GM12878 (cell line): Measurements from ENCODE around the gene SCGB1C2. TPM values are rescaled to one million over a fixed set of nuclear protein-coding genes. Genes with fewer than 3 reads are reported as not detected.

Source experiments
- ATAC-seq: fragments of 200-7000 bp; cut with Tn5 transposase; 3 replicates; pipeline ENCODE4 v1.9.1; 2020; ENCODE audit warnings: mild to moderate bottlenecking, moderate library complexity
- BruUV-seq: library from RNA; stranded (reverse); fragments of 400-500 nt; replicated peaks from 2 replicates; lab custom pipeline; 2021; lab: Mats Ljungman, UMichigan
- CTCF ChIA-PET: fragments of 300-600 bp; sonication (Branson Sonifier 250); formaldehyde crosslinking; extraction: SDS; loops from one replicate; lab custom pipeline; 2021; ENCODE audit warnings: inconsistent platforms; lab: Yijun Ruan, JAX
- POLR2A ChIA-PET: fragments of 350-600 bp; formaldehyde crosslinking; extraction: SDS; loops from one replicate; lab custom pipeline; 2021; ENCODE audit warnings: inconsistent platforms; lab: Charles Lee
- RAD21 ChIA-PET: fragments of 300-600 bp; sonication (Branson Sonifier 250); formaldehyde crosslinking; loops from one replicate; lab custom pipeline; 2023; ENCODE audit warnings: antibody characterized with exemption; ENCODE audit not compliant: unreplicated experiment; lab: Charles Lee
- SMC1A ChIA-PET: fragments of 300-600 bp; sonication (Branson Sonifier 250); formaldehyde crosslinking; loops from one replicate; lab custom pipeline; 2023; ENCODE audit not compliant: unreplicated experiment, uncharacterized antibody; lab: Charles Lee
- DNase-seq: peaks from one replicate; pipeline ENCODE4 v3.0.0-alpha.2; 2011; ENCODE audit warnings: low read depth, low spot score
- FAIRE-seq: peaks from 3 replicates; lab custom pipeline; 2011; peaks lifted over from hg19 to GRCh38; lab: Jason Lieb, UNC
- H2AFZ ChIP-seq: 2 replicates; pipeline ENCODE4 v1.6.0; 2011; ENCODE audit warnings: low read depth, low read length, control low read depth; ENCODE audit not compliant: control insufficient read depth
- H3K27ac ChIP-seq: 2 replicates; pipeline ENCODE4 v1.5.1; 2011; ENCODE audit warnings: control low read depth; ENCODE audit not compliant: control insufficient read depth, insufficient read depth
- H3K27me3 ChIP-seq, 2 experiments: replicated peaks in 1 of 2; 2 replicates each; pipeline versions ENCODE4 v1.6.0 to v1.6.1; 2011; ENCODE audit warnings: low read length in 1 of 2; ENCODE audit not compliant: control insufficient read depth in 2 of 2, insufficient read depth in 2 of 2
- H3K36me3 ChIP-seq, 2 experiments: 2 replicates each; pipeline ENCODE4 v1.5.1; 2011; ENCODE audit warnings: low read length in 1 of 2; ENCODE audit not compliant: control insufficient read depth in 2 of 2, insufficient read depth in 2 of 2
- H3K4me1 ChIP-seq: 2 replicates; pipeline ENCODE4 v1.6.1; 2011; ENCODE audit warnings: mild to moderate bottlenecking, low read length, moderate library complexity, mixed read lengths; ENCODE audit not compliant: control insufficient read depth, insufficient read depth
- H3K4me2 ChIP-seq: 2 replicates; pipeline ENCODE4 v1.6.0; 2011; ENCODE audit warnings: control low read depth; ENCODE audit not compliant: control insufficient read depth, insufficient read depth
- H3K4me3 ChIP-seq: fragments of 200-600 bp; sonication (generic); 2 replicates; pipeline ENCODE4 v1.5.1; 2016
- H3K79me2 ChIP-seq: 2 replicates; pipeline ENCODE4 v1.6.0; 2011; ENCODE audit warnings: low read length; ENCODE audit not compliant: control insufficient read depth, insufficient read depth
- H3K9ac ChIP-seq: 2 replicates; pipeline ENCODE4 v1.8.0; 2011; ENCODE audit warnings: low read length, control low read depth, mixed read lengths; ENCODE audit not compliant: control insufficient read depth, insufficient read depth
- H3K9me3 ChIP-seq: replicated peaks from 3 replicates; pipeline ENCODE4 v1.5.1; 2011; ENCODE audit warnings: mild to moderate bottlenecking, low read length; ENCODE audit not compliant: control insufficient read depth, insufficient read depth
- H4K20me1 ChIP-seq: 2 replicates; pipeline ENCODE4 v1.6.0; 2011; ENCODE audit not compliant: control insufficient read depth, insufficient read depth
- ATF3 ChIP-seq: IDR thresholded peaks from 2 replicates; pipeline ENCODE4 v1.6.1; 2011; ENCODE audit warnings: low read depth, mild to moderate bottlenecking, low read length, moderate library complexity, borderline replicate concordance; ENCODE audit errors: extremely low read depth
- BCL11A ChIP-seq: IDR thresholded peaks from 2 replicates; pipeline ENCODE4 v1.6.1; 2011; ENCODE audit warnings: low read depth, low read length
- CTCF ChIP-seq, 3 experiments: IDR thresholded peaks in 2 of 3; conservative IDR thresholded peaks in 1 of 3; 2 replicates each; pipeline ENCODE4 v1.5.1; 2011; ENCODE audit warnings: low read depth in 3 of 3, low read length in 3 of 3, mild to moderate bottlenecking in 3 of 3, control low read depth in 2 of 3, moderate library complexity in 2 of 3, inconsistent platforms in 1 of 3, mixed read lengths in 1 of 3; ENCODE audit not compliant: control insufficient read depth in 2 of 3, insufficient read depth in 1 of 3; ENCODE audit errors: extremely low read depth in 1 of 3
- IKZF1 ChIP-seq: fragments of 450-650 bp; conservative IDR thresholded peaks from 2 replicates; pipeline ENCODE4 v1.6.1; 2017; ENCODE audit warnings: antibody characterized with exemption, mild to moderate bottlenecking
- IRF5 ChIP-seq: fragments of 450-650 bp; IDR thresholded peaks from 2 replicates; pipeline ENCODE4 v1.6.1; 2017; ENCODE audit warnings: borderline replicate concordance
- MLLT1 ChIP-seq: fragments of 450-650 bp; IDR thresholded peaks from 2 replicates; pipeline ENCODE4 v1.6.1; 2016; ENCODE audit warnings: mild to moderate bottlenecking
- NFYB ChIP-seq: IDR thresholded peaks from 2 replicates; pipeline ENCODE4 v1.6.1; 2011; ENCODE audit warnings: low read depth, mild to moderate bottlenecking, low read length, improper control_type of control experiment, moderate library complexity; ENCODE audit not compliant: insufficient read depth
- PKNOX1 ChIP-seq: fragments of 450-650 bp; IDR thresholded peaks from 2 replicates; pipeline ENCODE4 v1.6.1; 2016; ENCODE audit warnings: mild to moderate bottlenecking
- STAT1 ChIP-seq: fragments of 450-650 bp; conservative IDR thresholded peaks from 2 replicates; pipeline ENCODE4 v1.6.1; 2014; ENCODE audit warnings: antibody characterized with exemption, mild to moderate bottlenecking
- WGBS: methylation state at CpG from one replicate; pipeline ENCODE4 v1.1.6; 2016; ENCODE audit warnings: low lambda C conversion rate; ENCODE audit not compliant: insufficient replicate concordance, insufficient coverage; ENCODE audit errors: missing lambda C conversion rate; 5-methylcytosine and 5-hydroxymethylcytosine counted together
- in situ Hi-C: fragments of 300-500 bp; cut with MboI; formaldehyde crosslinking; loops from 9 replicates; pipeline ENCODE4 v1.14.3; 2018; ENCODE audit warnings: mixed read lengths
- intact Hi-C: fragments of 100-400 bp; cut with micrococcal nuclease; formaldehyde crosslinking; loops from one replicate; pipeline ENCODE4 v1.14.2; 2022; ENCODE audit not compliant: unreplicated experiment
- polyA plus RNA-seq, 11 experiments: library from polyadenylated mRNA; depleted of rRNA in 4 of 11; unstranded in 6 of 11; stranded (reverse) in 5 of 11; fragments of >200 nt; fragmentation: Nextera tagmentation in 4 of 11; fragmentation: Illumina TruSeq in 1 of 11; extraction: Ambion mirVana in 4 of 11; extraction: Trizol in 1 of 11; gene quantifications; 1 replicate in 1 of 11; 2 replicates in 10 of 11; pipeline versions ENCODE4 v1.2.1 to v1.2.3, GENCODE V29; 2011 to 2016; ENCODE audit warnings: inconsistent platforms in 2 of 11, missing spikeins in 2 of 11, low read depth in 1 of 11
- total RNA-seq, 4 experiments: library from RNA; depleted of rRNA in 3 of 4; stranded (reverse); fragments of >200 nt in 3 of 4; fragmentation: Illumina TruSeq in 1 of 4; extraction: Trizol in 1 of 4; gene quantifications; 2 replicates each; pipeline versions ENCODE4 v1.2.1 to v1.2.3, GENCODE V29; 2013 to 2021

SCGB1C2 gene
- total and polyA plus RNA-seq, 10 of the 15 experiments (the other 5 are each of a cell fraction or from before 2014, with no cell fraction given), result not detected

GRCh38 chr17:179066-179432, 41.7 kb downstream of the SCGB1C2 start:
- no TSS peak for BruUV-seq
- SMC1A ChIA-PET, result no interaction called here
- Histone ChIP-seq H3K27ac (no peak overlapping the region), H3K27me3 (peaks cover 0 to 5% of the 10 kb centered on the region in 2 experiments; a peak in 3 of 4 replicates), H3K36me3 (no peaks in the 10 kb centered on the region), H3K4me2 (no peak overlapping the region), H3K4me1 (no peaks in the 10 kb centered on the region), H3K4me3 (no peak overlapping the region), H2AFZ (no peak overlapping the region), H3K79me2 (no peaks in the 10 kb centered on the region), H3K9ac (no peak overlapping the region), H4K20me1 (no peaks in the 10 kb centered on the region), H3K9me3 (no peaks in the 10 kb centered on the region)
- WGBS, result 17% methylated on average over 5 of the region's 5 CpGs
- CTCF ChIA-PET, result no interaction called here
- FAIRE-seq (no peak), DNase-seq (no peak), ATAC-seq (no peak)
- in situ Hi-C loops (no loop called here), intact Hi-C loops (no loop called here)
- TF ChIP-seq IRF5 (no peak), PKNOX1 (no peak), NFYB (no peak), STAT1 (no peak), IKZF1 (no peak), ATF3 (no peak), MLLT1 (no peak), CTCF (IDR thresholded peaks at IDR 0.05 in 2 of 3, conservative IDR thresholded peaks at IDR 0.05 in 1 of 3; ENCODE audit: control insufficient read depth in 2 of 3, extremely low read depth in 1 of 3, insufficient read depth in 1 of 3, low read depth in 3 of 3, low read length in 3 of 3) (no peak), BCL11A (no peak)
- RAD21 ChIA-PET, result no interaction called here
- POLR2A ChIA-PET, result interaction anchor here (0.6 kb wide), 1 partner anchor 17 kb away, joined by 3 read pairs; no protein-coding TSS in a partner anchor
